Thoracic aorta (tissue), 2 donors: ENCODE data around the gene MSANTD2. TPM values are rescaled to one million over a fixed set of nuclear protein-coding genes. Genes with fewer than 3 reads are reported as not detected.
A peak's percentile ranks its signal among the peaks of the same experiment; 100 is the strongest.

Experiments used
- ATAC-seq: fragments of 150-250 bp; one replicate; pipeline ENCODE4 v1.8.0; 2017; ENCODE audit warnings: low read depth; ENCODE audit not compliant: insufficient number of reproducible peaks, low FRiP score
- DNase-seq: peaks from one replicate; pipeline ENCODE4 v3.0.0-alpha.2; 2020; ENCODE audit warnings: low spot score
- H3K27ac ChIP-seq, 2 donors: fragments of 200-600 bp; sonication (generic); 1 replicate in 1 of 2; 2 replicates in 1 of 2; pipeline ENCODE4 v1.5.1; 2016; ENCODE audit warnings: mild to moderate bottlenecking in 2 of 2, moderate library complexity in 2 of 2
- H3K27me3 ChIP-seq: fragments of 200-600 bp; sonication (generic); replicated peaks from 2 replicates; pipeline ENCODE4 v1.6.0; 2016; ENCODE audit warnings: mild to moderate bottlenecking; ENCODE audit not compliant: insufficient read depth
- H3K36me3 ChIP-seq: fragments of 200-600 bp; sonication (generic); one replicate; pipeline ENCODE4 v1.5.1; 2016
- H3K4me1 ChIP-seq, 2 donors: fragments of 200-600 bp; sonication (generic); 1 replicate in 1 of 2; 2 replicates in 1 of 2; pipeline versions ENCODE4 v1.5.1 to v1.6.0; 2016; ENCODE audit warnings: low read depth in 2 of 2, mild to moderate bottlenecking in 1 of 2; ENCODE audit not compliant: control insufficient read depth in 1 of 2
- H3K4me3 ChIP-seq: fragments of 200-600 bp; sonication (generic); 2 replicates; pipeline ENCODE4 v1.5.1; 2016; ENCODE audit warnings: mild to moderate bottlenecking
- H3K9me3 ChIP-seq: fragments of 200-600 bp; sonication (generic); 2 replicates; pipeline ENCODE4 v1.5.1; 2016
- total RNA-seq, 2 donors: library from RNA; depleted of rRNA; stranded (reverse); fragments of >200 nt; gene quantifications; one replicate each; pipeline versions ENCODE4 v1.1.0 to v1.2.3, GENCODE V29; 2016
- TF ChIP-seq, protein P1 (sequence below): fragments of 200-600 bp; sonication (generic); IDR thresholded peaks from one replicate; pipeline ENCODE4 v1.5.1; 2019; ENCODE audit warnings: antibody characterized with exemption

Gene MSANTD2
- total RNA-seq, 2 donors from 2014 or later = 16.4 to 29.4 TPM

DNA sequence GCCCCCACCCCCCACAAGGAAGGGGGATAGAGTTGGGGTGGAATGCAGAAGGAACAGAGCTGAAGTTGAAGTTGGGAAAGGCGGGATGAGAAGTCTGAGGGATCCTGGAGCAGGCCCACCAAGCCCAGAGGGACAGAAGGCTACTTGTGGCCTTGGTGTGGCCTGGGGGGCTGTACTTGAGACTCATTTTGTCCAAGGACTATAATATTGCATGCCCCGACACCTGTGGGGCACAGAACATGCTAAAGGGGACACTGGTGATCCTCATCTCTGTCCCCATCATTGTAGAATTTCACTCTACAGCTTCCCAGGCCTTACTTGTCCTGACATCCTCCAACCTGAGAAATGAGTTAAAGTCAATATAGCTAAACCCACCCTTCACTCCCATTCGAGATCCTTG lies 39.4 kb downstream of the MSANTD2 start:
- peak overlapping the region; percentile 81 to 83 for H3K27ac ChIP-seq
- H3K27me3 ChIP-seq = no peaks in the 10 kb centered on the region

DNA sequence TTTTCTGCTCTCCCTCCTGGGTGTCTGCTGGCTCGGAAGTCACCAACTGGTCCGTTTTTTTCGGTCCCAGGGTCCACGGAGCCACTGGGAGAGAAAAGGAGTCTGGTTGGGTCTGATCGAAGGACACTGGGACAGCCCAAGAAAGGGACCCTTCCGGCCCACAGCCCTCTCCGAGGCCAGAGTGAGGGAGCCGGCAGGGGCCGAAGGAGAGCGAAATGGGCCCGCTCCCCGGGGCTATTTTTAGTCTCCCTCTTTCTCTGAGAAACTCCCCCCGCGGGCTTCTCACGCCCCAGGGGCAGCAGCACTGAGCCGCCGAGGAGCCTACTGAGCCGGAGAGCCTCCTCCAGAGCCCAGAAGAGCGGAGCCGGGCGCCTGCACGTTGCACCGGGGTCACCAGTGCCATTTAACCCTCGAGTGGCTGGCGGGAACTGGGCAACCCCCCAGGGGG lies 40.0 kb downstream of the MSANTD2 start:
- Histone ChIP-seq H3K4me1 (peaks cover 11 to 51% of the 10 kb centered on the region in 2 donors), H3K36me3 (no peaks in the 10 kb centered on the region), H3K27me3 (no peaks in the 10 kb centered on the region), H3K27ac (peak overlapping the region; percentile 81 to 83), H3K9me3 (no peaks in the 10 kb centered on the region), H3K4me3 (peak overlapping the region; percentile 70)
- DNase-seq (no peak), ATAC-seq (no peak)
- TF ChIP-seq, protein P1, sequence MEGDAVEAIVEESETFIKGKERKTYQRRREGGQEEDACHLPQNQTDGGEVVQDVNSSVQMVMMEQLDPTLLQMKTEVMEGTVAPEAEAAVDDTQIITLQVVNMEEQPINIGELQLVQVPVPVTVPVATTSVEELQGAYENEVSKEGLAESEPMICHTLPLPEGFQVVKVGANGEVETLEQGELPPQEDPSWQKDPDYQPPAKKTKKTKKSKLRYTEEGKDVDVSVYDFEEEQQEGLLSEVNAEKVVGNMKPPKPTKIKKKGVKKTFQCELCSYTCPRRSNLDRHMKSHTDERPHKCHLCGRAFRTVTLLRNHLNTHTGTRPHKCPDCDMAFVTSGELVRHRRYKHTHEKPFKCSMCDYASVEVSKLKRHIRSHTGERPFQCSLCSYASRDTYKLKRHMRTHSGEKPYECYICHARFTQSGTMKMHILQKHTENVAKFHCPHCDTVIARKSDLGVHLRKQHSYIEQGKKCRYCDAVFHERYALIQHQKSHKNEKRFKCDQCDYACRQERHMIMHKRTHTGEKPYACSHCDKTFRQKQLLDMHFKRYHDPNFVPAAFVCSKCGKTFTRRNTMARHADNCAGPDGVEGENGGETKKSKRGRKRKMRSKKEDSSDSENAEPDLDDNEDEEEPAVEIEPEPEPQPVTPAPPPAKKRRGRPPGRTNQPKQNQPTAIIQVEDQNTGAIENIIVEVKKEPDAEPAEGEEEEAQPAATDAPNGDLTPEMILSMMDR = no peak

More for the DNA sequence above, 39.4 kb downstream of the MSANTD2 start:
- H3K4me1 ChIP-seq = peaks cover 11 to 51% of the 10 kb centered on the region in 2 donors
- ATAC-seq = no peak
- no peaks in the 10 kb centered on the region for H3K9me3 ChIP-seq
- DNase-seq = no peak
- H3K4me3 ChIP-seq = peak overlapping the region; percentile 70
- TF ChIP-seq, protein P1 = no peak
- no peaks in the 10 kb centered on the region for H3K36me3 ChIP-seq

DNA sequence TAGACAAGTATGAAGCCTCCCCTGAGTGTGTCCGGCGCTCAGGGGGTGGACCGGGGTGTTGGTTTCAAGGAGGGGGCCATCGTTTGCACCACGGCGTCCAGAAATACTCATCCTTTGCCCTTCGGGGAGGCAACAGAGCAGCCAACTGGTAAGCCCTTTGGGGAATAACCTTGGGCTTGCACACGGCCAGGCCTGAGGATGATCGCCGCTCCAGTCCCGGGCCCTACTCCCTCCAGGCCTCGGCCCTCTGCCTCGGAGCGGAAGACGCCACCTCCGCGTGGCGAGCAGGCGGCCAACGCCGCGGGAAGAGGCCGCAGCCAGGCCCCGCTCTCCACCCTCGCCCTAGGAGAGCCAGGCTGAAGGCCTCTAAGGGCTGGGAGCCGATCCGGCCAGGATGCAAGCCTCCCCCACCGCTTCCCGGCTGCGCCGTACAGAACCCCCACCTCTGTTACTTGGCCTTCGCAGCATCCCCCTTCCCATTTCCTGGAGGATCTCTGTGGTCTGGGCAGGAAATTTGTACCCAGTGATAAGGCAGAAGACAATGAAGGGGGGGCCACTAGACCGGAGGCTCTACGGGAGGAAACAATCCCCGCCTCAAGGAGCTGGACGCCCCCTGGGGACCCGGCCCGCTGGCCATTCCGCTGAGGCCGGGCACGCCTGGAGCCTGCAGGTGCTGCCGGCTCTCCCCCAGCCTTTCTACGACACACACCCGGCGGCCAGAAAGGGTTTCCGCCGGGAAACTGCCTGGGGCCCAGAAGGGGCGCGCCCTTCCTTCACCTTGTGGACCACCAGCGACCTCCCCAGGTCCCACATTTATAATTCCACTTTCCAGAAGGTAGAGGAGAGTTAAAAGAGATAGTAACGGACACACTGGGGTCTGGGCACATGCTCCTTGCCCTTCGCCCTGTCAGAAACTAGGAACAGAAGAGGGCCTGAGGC lies 40.7 kb downstream of the MSANTD2 start:
- no peak for DNase-seq

DNA sequence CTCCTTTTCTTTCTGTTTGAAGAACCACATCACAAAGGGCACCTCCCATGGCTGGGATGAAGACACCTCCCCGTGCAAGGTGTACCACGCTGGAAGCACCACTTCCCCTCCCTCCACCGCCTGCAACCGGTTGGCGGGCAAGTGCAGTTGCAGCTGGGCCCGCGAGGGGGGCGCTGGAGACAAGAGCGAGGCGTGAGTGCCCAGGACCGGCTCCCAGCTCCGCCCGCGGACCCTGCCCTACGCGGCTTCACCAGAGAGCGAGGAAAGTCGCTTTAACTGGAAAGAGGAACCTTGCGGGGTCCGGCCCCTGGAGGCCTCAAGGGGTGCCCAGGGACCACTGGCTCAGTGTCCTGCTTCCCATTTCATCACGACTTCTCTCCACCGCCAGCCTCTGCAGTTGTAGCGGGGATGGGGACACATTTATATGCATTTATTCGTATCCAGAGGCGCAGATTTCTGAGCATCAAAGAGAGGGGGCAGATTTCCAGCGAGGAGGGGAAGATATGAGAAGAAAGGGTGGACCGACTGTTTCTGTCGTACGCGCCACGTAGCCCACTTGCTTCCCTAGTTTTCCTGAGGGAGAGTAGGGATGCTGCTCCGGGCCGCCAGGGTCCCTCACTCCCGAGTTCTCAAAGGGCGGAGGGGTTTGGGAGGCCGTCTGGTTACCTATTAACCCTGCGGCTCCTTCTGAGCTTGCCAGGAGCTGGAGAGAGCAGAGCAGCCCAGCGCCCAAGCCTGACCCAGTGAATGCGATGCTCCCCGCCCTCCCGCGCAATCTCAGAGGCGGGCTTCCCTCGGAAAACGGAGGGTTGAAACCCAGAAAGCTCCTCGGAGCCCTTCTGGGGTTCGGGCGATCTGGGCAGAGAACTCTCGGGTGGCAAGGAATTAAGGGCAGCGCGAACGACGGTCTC lies 41.6 kb downstream of the MSANTD2 start:
- TF ChIP-seq, protein P1 = peak; percentile 59
- Histone ChIP-seq H3K27me3 (no peaks in the 10 kb centered on the region), H3K4me3 (peak overlapping the region; percentile 70), H3K9me3 (no peaks in the 10 kb centered on the region), H3K4me1 (peaks cover 11 to 49% of the 10 kb centered on the region in 2 donors), H3K27ac (peak overlapping the region in 1 of 2 donors; percentile 83), H3K36me3 (no peaks in the 10 kb centered on the region)
- DNase-seq (no peak), ATAC-seq (no peak)

More for the DNA sequence above, 40.7 kb downstream of the MSANTD2 start:
- Histone ChIP-seq H3K4me3 (peak overlapping the region; percentile 70), H3K4me1 (peaks cover 11 to 51% of the 10 kb centered on the region in 2 donors), H3K9me3 (no peaks in the 10 kb centered on the region), H3K27ac (peak overlapping the region; percentile 81 to 83), H3K36me3 (no peaks in the 10 kb centered on the region), H3K27me3 (no peaks in the 10 kb centered on the region)
- TF ChIP-seq, protein P1 = no peak
- no peak for ATAC-seq
